Naive thymus-derived CD8-positive, alpha-beta T cell (primary cell): ENCODE results near the gene GGT6. TPM values are rescaled to one million over a fixed set of nuclear protein-coding genes. Genes with fewer than 3 reads are reported as not detected.
A peak's percentile ranks its signal among the peaks of the same experiment; 100 is the strongest.

ENCODE experiments used
- ATAC-seq, 2 donors: fragments of 150-1000 bp; cut with Tn5 transposase in 1 of 2; sonication (Bioruptor Pico), chemical (Tn5 transposase) in 1 of 2; 1 replicate in 1 of 2; 2 replicates in 1 of 2; pipeline ENCODE4 v1.10.0; 2021; ENCODE audit warnings: mild to moderate bottlenecking in 2 of 2, moderate library complexity in 2 of 2
- POLR2A ChIA-PET: fragments of 350-600 bp; sonication (Branson Sonifier 250); formaldehyde crosslinking; loops from one replicate; lab custom pipeline; 2021; ENCODE audit warnings: antibody characterized with exemption; lab: Charles Lee
- DNase-seq, 10 donors: peaks; one replicate each; pipeline versions ENCODE4 v3.0.0 to v3.0.0-alpha.2; 2020 to 2022
- H3K27ac Mint-ChIP-seq, 10 donors: one replicate each; pipeline ENCODE4 v1.8.0; 2020 to 2022; ENCODE audit warnings: mild to moderate bottlenecking in 10 of 10, mixed read lengths in 10 of 10, moderate library complexity in 4 of 10, inconsistent platforms in 1 of 10
- H3K27me3 Mint-ChIP-seq, 5 donors: one replicate each; pipeline ENCODE4 v1.8.0; 2021 to 2022; ENCODE audit warnings: mixed read lengths in 5 of 5
- H3K36me3 Mint-ChIP-seq, 3 donors: one replicate each; pipeline ENCODE4 v1.8.0; 2020 to 2022; ENCODE audit warnings: mixed read lengths in 3 of 3, mild to moderate bottlenecking in 2 of 3, inconsistent platforms in 1 of 3
- H3K4me1 Mint-ChIP-seq, 4 donors: one replicate each; pipeline ENCODE4 v1.8.0; 2021 to 2022; ENCODE audit warnings: mixed read lengths in 4 of 4
- H3K4me3 Mint-ChIP-seq, 10 donors: one replicate each; pipeline ENCODE4 v1.8.0; 2020 to 2022; ENCODE audit warnings: mild to moderate bottlenecking in 10 of 10, mixed read lengths in 10 of 10, moderate library complexity in 6 of 10, inconsistent platforms in 1 of 10
- H3K9me3 Mint-ChIP-seq, 9 donors: one replicate each; pipeline ENCODE4 v1.8.0; 2020 to 2022; ENCODE audit warnings: mixed read lengths in 9 of 9, mild to moderate bottlenecking in 3 of 9, inconsistent platforms in 1 of 9, moderate library complexity in 1 of 9
- polyA plus RNA-seq, 3 donors: library from polyadenylated mRNA; unstranded; fragments of 300-500 nt; fragmentation: Illumina TruSeq; gene quantifications; one replicate each; pipeline ENCODE4 v1.2.3, GENCODE V29; 2021
- total RNA-seq, 8 experiments: library from RNA in 2 of 8; stranded (reverse) in 2 of 8; gene quantifications; one replicate each; pipeline ENCODE4 v1.2.3 and lab custom pipeline; 2021 to 2026

The GGT6 gene
- total and polyA plus RNA-seq, 5 experiments from 2014 or later, result not detected

DNA sequence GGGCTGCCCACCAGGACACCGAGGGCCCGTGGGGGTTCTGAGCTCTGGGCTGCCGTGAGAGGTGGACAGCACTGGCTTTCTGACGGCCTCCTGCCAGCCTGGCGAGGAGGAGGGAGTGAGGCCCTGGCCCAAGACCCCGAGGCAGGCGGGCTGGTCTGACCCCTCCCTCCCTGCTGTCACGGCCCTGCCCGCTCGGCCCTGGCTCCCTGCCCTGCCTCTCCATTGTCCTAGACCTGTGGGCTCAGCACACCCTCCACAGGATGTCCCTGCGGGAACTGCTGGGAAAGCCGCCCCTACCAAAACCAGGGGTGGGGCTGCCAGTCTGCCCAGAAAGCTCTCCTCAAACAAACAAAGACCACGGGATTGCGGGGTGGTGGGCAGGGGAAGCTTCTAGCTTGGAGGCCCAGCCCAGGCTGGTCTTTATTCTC, 41.0 kb downstream of the GGT6 start:
- POLR2A ChIA-PET, result no interaction called here
- no peak overlapping the region for H3K27ac Mint-ChIP-seq
- no peaks in the 10 kb centered on the region for H3K9me3 Mint-ChIP-seq
- DNase-seq (no peak), ATAC-seq (no peak)
- no peak overlapping the region for H3K4me3 Mint-ChIP-seq
- peaks cover 0 to 1% (median 0%) of the 10 kb centered on the region in 5 donors for H3K27me3 Mint-ChIP-seq
- H3K4me1 Mint-ChIP-seq, result no peaks in the 10 kb centered on the region
- H3K36me3 Mint-ChIP-seq, result no peaks in the 10 kb centered on the region

DNA sequence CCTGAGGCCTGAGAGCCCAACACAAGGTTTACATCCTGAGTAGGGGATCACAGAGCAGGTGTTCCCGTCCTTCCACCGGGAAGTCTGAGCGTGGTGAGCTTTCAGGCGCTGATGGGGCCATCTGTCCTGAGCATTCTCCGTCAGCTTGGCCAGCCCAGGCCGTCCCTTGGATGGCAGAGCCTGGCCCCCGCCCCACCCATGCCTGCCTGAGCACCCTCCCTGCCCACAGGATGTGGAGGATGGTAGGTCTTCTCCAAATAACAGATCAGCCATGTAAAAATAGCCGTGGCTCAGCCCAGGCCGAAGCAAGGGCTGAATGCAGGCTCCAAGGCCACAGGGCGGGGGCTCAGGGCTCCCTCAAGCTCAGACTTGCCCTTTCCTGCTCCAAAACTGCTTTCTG, 41.5 kb downstream of the GGT6 start:
- no peak overlapping the region for H3K27ac Mint-ChIP-seq
- POLR2A ChIA-PET, result no interaction called here
- H3K4me3 Mint-ChIP-seq, result no peak overlapping the region
- no peak for ATAC-seq
- peaks cover 0 to 1% (median 0%) of the 10 kb centered on the region in 5 donors for H3K27me3 Mint-ChIP-seq
- no peaks in the 10 kb centered on the region for H3K36me3 Mint-ChIP-seq
- no peaks in the 10 kb centered on the region for H3K9me3 Mint-ChIP-seq
- no peak for DNase-seq
- H3K4me1 Mint-ChIP-seq, result no peaks in the 10 kb centered on the region

DNA sequence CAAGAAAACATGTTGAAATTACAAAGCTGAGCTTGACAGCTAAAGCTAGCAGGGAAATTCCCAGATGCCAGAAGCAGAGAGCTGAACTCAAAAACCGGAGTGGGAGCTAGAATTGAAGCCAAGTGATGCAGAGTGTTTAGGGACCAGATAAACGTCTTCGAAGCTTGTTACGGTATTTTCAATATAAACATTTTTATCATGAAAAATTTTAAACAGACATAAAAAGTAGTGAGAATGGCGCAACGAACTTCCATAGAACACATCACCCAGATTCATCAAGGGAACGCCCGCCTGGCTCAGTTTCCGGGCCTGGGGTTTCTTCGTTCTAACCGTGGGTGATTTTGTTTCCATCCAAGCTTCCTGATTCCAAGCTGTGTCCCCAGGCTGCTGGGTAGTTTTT, 43.6 kb downstream of the GGT6 start:
- no peak overlapping the region for H3K4me3 Mint-ChIP-seq
- ATAC-seq (no peak), DNase-seq (no peak)
- H3K9me3 Mint-ChIP-seq, result no peaks in the 10 kb centered on the region
- no peaks in the 10 kb centered on the region for H3K36me3 Mint-ChIP-seq
- H3K27ac Mint-ChIP-seq, result no peak overlapping the region
- POLR2A ChIA-PET, result no interaction called here
- H3K27me3 Mint-ChIP-seq, result peaks cover 0 to 1% (median 0%) of the 10 kb centered on the region in 5 donors
- peaks cover 0 to 1% (median 0%) of the 10 kb centered on the region in 4 donors for H3K4me1 Mint-ChIP-seq

DNA sequence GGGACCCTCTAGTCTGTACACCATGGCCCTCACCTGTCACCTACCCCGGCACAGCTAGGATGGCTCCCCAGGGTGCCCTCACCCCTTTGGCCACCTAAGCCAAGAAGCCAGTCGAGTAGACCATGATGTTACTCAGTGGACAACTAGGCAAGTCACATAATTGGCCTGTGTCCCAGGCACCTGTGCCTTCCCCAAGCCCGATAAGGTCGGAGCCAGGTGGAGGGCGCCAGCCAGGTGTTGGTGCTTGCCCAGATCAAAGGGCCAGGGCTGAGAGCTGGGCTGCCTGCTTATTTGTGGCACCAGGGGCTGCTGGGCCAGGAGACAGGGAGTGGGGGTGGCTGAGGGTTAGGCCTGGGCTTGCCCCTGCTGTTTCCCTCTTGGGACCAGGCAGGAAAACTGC, 44.9 kb downstream of the GGT6 start:
- Mint-ChIP-seq H3K36me3 (no peaks in the 10 kb centered on the region), H3K9me3 (no peaks in the 10 kb centered on the region), H3K4me1 (peaks cover 0 to 5% (median 3%) of the 10 kb centered on the region in 4 donors), H3K27ac (no peak overlapping the region), H3K4me3 (no peak overlapping the region), H3K27me3 (peaks cover 0 to 1% (median 0%) of the 10 kb centered on the region in 5 donors)
- no peak for DNase-seq
- POLR2A ChIA-PET, result no interaction called here
- ATAC-seq, result no peak

DNA sequence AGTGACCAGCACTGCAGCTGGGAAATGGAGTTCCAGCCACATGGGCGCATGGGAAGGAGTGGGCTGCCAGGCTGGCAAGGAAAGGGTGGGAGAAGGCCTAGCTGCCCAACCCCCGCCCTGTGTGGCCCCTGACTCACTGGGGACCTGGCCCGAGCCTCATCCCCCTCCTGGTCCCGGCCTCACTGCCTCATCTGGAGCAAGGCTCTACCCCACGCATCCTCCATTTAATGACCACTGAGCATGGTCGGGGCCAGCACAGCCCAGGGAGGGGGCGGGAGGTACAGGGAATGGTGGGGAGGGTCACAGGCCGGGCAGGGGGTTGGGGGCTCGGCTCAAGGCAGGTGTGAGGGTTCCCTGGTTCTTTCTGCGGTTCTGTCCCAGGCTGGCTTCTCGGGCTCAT, 45.6 kb downstream of the GGT6 start:
- DNase-seq (no peak), ATAC-seq (no peak)
- Mint-ChIP-seq H3K4me1 (peaks cover 1 to 8% (median 4%) of the 10 kb centered on the region in 4 donors), H3K27me3 (peaks cover 0 to 1% (median 0%) of the 10 kb centered on the region in 5 donors), H3K4me3 (no peak overlapping the region), H3K36me3 (no peaks in the 10 kb centered on the region), H3K9me3 (no peaks in the 10 kb centered on the region), H3K27ac (peak overlapping the region in 1 of 10 donors; percentile 28)
- POLR2A ChIA-PET, result no interaction called here

DNA sequence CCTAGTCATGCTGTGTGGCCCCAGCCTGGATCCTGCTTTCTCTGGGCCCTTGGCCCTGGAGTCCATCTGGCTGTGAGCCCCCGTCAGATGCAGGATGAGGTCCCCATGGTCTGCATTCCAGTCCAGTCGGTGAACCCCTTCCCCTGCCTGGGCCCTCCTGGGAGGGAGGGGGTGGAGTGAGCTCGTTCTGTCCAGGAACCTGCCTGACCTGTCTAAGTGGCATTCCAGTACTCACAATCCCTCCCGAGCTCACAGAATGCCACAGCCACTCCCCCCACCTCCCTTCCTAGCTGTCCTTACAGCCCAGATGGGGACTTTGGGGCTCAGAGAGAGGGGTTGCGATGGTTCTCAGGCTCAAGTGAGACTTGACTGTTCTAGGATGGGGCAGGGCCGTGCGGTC, 46.2 kb downstream of the GGT6 start:
- Mint-ChIP-seq H3K27ac (peak overlapping the region in 1 of 10 donors; percentile 28), H3K4me1 (peaks cover 7 to 14% (median 10%) of the 10 kb centered on the region in 4 donors), H3K4me3 (no peak overlapping the region), H3K9me3 (no peaks in the 10 kb centered on the region), H3K27me3 (peaks cover 0 to 1% (median 0%) of the 10 kb centered on the region in 5 donors), H3K36me3 (no peaks in the 10 kb centered on the region)
- no peak for ATAC-seq
- POLR2A ChIA-PET, result no interaction called here
- no peak for DNase-seq

DNA sequence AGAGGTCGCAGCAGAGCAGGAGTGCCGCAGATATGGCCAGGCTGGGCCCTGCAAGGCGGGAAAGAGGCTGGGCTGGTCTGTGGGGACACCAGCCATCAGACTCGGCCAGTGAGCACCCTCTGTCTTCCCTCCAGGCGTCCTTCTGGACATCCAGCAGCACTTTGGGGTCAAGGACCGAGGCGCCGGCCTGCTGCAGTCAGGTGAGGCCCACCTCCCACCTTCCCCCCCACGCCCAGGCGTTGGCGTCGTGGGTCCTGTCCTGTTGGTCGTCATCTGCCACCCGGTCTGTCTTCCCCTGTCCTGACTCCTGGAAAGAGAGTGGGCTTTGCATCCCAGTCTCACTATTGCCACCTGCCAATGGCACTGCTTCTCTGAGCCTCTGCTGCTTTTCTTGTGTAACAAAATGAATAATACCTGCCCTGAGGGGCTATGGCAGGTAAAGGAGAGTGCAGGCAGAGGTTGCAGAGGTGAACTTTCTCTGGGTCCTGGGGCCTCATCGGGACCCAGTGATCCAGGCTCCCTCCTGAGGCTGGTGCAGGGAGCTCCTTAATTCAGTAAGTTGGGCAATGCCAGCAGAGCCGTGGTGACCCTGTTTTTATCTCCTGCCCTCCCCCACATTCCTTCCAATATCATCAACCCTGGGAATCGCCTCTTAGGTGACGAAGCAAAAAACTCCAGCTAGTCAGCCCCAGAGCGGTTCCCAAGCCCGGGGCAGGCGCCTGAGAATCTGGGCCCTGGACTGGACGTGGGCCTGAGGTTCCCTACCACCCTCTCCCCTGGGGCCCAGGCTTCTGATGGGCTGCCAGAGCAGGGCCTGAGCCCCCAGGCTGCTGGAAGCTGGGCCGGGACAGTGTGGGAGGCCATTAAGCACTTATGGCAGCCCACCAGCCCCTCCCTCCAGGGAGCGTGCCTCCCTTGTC, 47.0 kb downstream of the GGT6 start:
- ATAC-seq, result no peak
- H3K27me3 Mint-ChIP-seq, result peaks cover 0 to 1% (median 0%) of the 10 kb centered on the region in 5 donors
- no peak overlapping the region for H3K27ac Mint-ChIP-seq
- POLR2A ChIA-PET, result interaction anchor here (0.5 kb wide), 1 partner anchor 318 kb away, joined by 6 read pairs; no protein-coding TSS in a partner anchor
- no peaks in the 10 kb centered on the region for H3K36me3 Mint-ChIP-seq
- no peak for DNase-seq
- H3K4me3 Mint-ChIP-seq, result no peak overlapping the region
- no peaks in the 10 kb centered on the region for H3K9me3 Mint-ChIP-seq
- peaks cover 15 to 22% (median 17%) of the 10 kb centered on the region in 4 donors for H3K4me1 Mint-ChIP-seq

DNA sequence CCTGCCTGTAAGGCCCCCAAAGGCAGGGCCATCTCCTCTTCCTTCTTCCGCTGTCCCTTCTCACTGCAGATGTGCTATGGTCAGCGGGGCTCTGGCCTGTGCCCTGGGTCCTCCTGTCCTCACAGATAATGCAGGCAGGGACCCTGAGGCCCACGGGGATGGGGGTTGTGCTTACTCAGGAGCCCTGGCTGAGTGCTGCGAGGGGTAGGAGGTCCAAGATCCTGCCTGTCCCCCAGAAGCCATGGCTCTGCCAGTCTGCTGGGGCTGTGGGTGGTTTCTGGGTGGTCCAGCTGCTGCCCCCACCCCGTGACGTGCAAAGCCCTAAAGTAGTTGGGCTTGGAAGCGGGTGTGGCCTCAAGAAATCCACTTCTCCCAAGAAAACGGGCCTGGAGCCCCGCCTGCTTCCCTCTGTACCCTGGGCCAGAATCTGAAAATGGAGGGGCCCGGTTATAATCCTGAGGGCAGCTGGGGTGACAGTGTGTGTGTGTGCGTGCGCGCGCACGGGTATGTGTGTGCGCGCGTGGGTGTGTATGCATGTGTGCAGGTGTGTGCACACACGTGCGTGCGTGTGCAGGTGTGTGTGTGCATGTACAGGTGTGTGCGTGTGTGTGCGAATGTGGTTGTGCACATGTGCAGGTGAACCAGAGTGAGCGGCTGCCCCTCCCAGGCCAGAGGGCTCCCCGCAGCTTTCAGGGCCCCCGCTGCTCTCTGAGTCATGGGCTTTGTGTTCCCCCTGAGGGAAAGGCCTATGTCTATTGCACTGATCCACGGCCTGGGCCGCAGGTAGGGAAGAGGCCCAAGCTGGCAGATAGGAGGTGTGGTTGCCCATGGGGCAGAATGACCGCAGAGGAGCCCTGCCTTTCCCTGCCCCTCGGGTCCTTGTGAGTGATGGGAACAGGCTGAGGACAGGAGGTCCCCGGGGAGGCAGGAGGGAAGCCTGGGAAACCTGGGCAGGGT, 47.9 kb downstream of the GGT6 start:
- Mint-ChIP-seq H3K36me3 (no peaks in the 10 kb centered on the region), H3K9me3 (no peaks in the 10 kb centered on the region), H3K4me1 (peaks cover 17 to 26% (median 21%) of the 10 kb centered on the region in 4 donors), H3K27me3 (no peaks in the 10 kb centered on the region), H3K4me3 (no peak overlapping the region), H3K27ac (peak overlapping the region in 2 of 10 donors; percentile 37 to 69)
- POLR2A ChIA-PET, result no interaction called here
- DNase-seq, result no peak
- ATAC-seq, result no peak

DNA sequence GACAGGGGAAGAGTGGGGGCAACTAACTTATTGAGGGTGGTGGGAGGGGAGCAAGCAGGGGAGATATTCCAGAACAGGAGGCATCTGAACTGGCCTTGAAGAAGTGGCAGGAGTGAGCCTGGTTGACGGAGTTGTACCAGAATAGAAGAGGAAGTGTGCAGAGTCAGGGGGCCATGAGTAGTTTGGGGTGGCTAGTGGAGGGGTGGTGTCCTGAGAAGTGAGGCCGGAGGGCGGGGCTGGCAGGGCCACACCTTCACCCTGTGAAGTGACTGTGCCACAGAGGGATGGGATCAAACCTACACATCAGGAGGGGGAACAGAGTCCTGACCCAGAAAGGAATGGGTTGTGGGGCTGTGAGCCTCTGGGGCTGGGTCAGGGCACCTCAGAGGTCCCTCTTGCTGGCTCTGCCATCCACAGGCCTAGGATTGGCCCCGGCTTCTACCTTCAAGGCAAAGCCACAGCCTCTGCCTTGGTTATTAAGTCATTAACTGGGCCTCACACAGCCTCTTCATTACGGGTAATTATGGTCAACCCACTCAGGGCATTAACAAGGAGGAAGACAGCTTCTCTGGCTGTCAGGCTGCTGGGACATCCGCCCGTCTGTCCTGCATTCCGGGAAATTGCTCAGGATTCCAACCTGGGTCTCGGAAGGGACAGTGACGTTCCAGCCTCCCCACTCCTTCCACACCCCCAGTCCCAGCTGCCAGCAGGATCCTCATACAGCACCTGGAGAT, 49.0 kb downstream of the GGT6 start:
- no peaks in the 10 kb centered on the region for H3K27me3 Mint-ChIP-seq
- peak overlapping the region in 3 of 10 donors; percentile 37 to 83 (median 67) for H3K27ac Mint-ChIP-seq
- no peaks in the 10 kb centered on the region for H3K9me3 Mint-ChIP-seq
- H3K36me3 Mint-ChIP-seq, result no peaks in the 10 kb centered on the region
- ATAC-seq (no peak), DNase-seq (no peak)
- H3K4me3 Mint-ChIP-seq, result no peak overlapping the region
- POLR2A ChIA-PET, result no interaction called here
- peaks cover 18 to 28% (median 23%) of the 10 kb centered on the region in 4 donors for H3K4me1 Mint-ChIP-seq

DNA sequence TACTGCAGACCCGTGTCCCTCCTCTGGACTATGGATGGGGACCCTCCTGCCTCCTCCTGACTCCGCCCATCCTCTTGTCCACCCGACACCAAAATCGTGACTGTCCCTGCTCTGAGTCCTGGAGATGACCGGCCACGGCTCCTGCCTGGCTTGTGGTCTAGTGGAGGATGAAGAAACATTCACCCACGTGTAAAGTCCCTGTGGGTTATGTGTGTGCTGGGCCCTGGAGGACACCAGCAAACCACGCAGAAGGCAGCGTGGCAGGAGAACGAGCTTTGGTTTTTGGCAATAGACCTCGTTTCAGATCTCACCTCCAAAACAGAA, 49.8 kb downstream of the GGT6 start:
- no peak for DNase-seq
- H3K27ac Mint-ChIP-seq, result peak overlapping the region in 5 of 10 donors; percentile 11 to 50 (median 34)
- no peaks in the 10 kb centered on the region for H3K27me3 Mint-ChIP-seq
- POLR2A ChIA-PET, result no interaction called here
- peaks cover 18 to 28% (median 23%) of the 10 kb centered on the region in 4 donors for H3K4me1 Mint-ChIP-seq
- no peaks in the 10 kb centered on the region for H3K36me3 Mint-ChIP-seq
- no peak for ATAC-seq
- no peak overlapping the region for H3K4me3 Mint-ChIP-seq
- H3K9me3 Mint-ChIP-seq, result no peaks in the 10 kb centered on the region

DNA sequence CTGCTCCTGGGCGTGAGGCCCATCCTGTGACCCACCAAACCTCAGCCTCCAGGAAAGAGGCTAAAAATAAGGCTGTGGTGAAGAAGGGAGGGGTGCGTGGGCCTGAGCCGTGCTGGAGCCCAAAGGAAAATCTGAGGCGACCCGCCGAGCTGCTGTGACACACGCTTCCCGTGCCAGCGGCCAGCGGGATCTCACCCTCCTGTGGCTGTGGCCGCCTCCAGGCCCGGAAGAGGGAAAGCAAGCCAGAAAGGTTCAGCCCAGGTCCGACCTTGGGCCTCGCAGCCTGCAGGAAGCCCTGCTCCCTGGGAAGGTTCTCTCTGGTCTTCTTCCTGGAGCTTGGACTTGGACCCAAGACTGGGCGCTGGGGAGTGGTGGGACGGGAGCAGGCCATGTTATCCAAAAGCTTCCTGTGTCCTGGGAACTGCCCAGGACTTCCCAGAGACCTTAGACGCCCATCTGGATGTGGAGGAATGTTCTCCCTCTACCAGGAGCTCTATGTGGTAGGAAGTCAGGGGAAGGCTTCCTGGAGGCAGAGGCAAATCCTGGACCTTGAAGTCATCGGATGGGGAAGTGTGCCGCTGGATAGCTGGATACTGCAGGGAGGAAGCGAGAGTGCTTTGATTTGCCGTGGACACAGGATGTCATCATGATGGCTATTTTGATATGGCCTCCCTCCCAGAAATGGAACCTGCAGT, 50.3 kb downstream of the GGT6 start:
- DNase-seq, result no peak
- POLR2A ChIA-PET, result interaction anchor here (1.4 kb wide), 1 partner anchor 10 kb away, joined by 5 read pairs; no protein-coding TSS in a partner anchor
- Mint-ChIP-seq H3K4me1 (peaks cover 19 to 30% (median 25%) of the 10 kb centered on the region in 4 donors), H3K27me3 (peaks cover 0 to 2% (median 0%) of the 10 kb centered on the region in 5 donors), H3K27ac (peak overlapping the region in 4 of 10 donors; percentile 29 to 64 (median 42)), H3K4me3 (peak overlapping the region in 1 of 10 donors; percentile 49), H3K9me3 (no peaks in the 10 kb centered on the region), H3K36me3 (no peaks in the 10 kb centered on the region)
- no peak for ATAC-seq
